Esophagus muscularis mucosa (tissue), 4 donors: ENCODE data around the gene MGARP.
A peak's percentile ranks its signal among the peaks of the same experiment; 100 is the strongest.

Source experiments
- EP300 ChIP-seq: sonication (generic); formaldehyde crosslinking; IDR thresholded peaks from one replicate; pipeline ENCODE4 v1.6.1; 2017; ENCODE audit warnings: antibody characterized with exemption
- POLR2A ChIP-seq: fragments of 450-650 bp; IDR thresholded peaks from one replicate; pipeline ENCODE4 v1.6.1; 2017; ENCODE audit warnings: antibody characterized with exemption, moderate library complexity, mild to moderate bottlenecking, low read depth
- TF ChIP-seq, protein P1 (sequence below), 3 experiments: fragments of 200-600 bp in 2 of 3; fragments of 450-650 bp in 1 of 3; sonication (generic) in 2 of 3; IDR thresholded peaks; one replicate each; pipeline ENCODE4 v1.5.1; 2017 to 2019; ENCODE audit warnings: antibody characterized with exemption in 3 of 3, mild to moderate bottlenecking in 2 of 3, moderate library complexity in 1 of 3

DNA sequence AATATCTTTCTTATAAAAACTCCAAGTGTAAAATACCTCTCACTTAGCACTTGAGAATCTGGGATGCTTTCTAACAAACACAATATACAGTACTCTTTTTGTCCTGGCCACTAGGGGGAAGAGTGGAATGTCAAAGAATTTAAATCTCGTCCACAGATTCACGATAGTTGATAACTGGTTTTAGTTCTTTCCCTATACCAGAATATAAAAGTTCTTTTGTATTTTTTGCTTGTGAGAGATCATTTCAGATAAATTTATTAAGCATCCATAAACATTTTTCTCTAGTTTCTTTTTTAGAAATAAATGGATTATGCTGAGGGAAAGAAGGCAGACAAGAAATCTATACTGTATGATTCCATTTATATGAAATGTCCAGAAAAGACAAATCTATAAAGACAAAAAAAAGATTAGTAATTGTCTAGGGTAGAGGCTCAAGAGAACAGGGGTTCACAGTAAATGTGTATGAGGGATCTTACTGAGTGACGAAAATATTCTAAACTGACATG lies 50.4 kb downstream of the MGARP start:
- TF ChIP-seq POLR2A, result no peak
- TF ChIP-seq, protein P1, sequence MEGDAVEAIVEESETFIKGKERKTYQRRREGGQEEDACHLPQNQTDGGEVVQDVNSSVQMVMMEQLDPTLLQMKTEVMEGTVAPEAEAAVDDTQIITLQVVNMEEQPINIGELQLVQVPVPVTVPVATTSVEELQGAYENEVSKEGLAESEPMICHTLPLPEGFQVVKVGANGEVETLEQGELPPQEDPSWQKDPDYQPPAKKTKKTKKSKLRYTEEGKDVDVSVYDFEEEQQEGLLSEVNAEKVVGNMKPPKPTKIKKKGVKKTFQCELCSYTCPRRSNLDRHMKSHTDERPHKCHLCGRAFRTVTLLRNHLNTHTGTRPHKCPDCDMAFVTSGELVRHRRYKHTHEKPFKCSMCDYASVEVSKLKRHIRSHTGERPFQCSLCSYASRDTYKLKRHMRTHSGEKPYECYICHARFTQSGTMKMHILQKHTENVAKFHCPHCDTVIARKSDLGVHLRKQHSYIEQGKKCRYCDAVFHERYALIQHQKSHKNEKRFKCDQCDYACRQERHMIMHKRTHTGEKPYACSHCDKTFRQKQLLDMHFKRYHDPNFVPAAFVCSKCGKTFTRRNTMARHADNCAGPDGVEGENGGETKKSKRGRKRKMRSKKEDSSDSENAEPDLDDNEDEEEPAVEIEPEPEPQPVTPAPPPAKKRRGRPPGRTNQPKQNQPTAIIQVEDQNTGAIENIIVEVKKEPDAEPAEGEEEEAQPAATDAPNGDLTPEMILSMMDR (IDR thresholded peaks at IDR 0.05), result peak; percentile 66 to 75 (median 70)
- no peak for TF ChIP-seq EP300
